Esophagus muscularis mucosa (tissue), 3 donors: ENCODE data around the gene C17orf107.

Experiments
- CTCF ChIP-seq, 3 experiments: fragments of 200-600 bp in 2 of 3; fragments of 450-650 bp in 1 of 3; sonication (generic) in 2 of 3; IDR thresholded peaks; one replicate each; pipeline ENCODE4 v1.5.1; 2017 to 2019; ENCODE audit warnings: antibody characterized with exemption in 3 of 3, mild to moderate bottlenecking in 2 of 3, moderate library complexity in 1 of 3
- EP300 ChIP-seq: sonication (generic); formaldehyde crosslinking; IDR thresholded peaks from one replicate; pipeline ENCODE4 v1.6.1; 2017; ENCODE audit warnings: antibody characterized with exemption

GRCh38 chr17:4931963-4932362, 32.6 kb downstream of the C17orf107 start, which contains the start of gene GP1BA:
- TF ChIP-seq CTCF (IDR thresholded peaks at IDR 0.05), result no peak
- no peak for TF ChIP-seq EP300
